CD14-positive monocyte (primary cell): Measurements from ENCODE around the gene THAP2. TPM values are rescaled to one million over a fixed set of nuclear protein-coding genes. Genes with fewer than 3 reads are reported as not detected.

Source experiments
- DNase-seq, 3 donors: peaks; one replicate each; pipeline ENCODE4 v3.0.0-alpha.2; 2011 to 2022
- H2AFZ ChIP-seq: 2 replicates; pipeline ENCODE4 v1.6.0; 2012; ENCODE audit warnings: mild to moderate bottlenecking, low read depth, low read length, inconsistent platforms; ENCODE audit not compliant: insufficient read depth, poor library complexity, severe bottlenecking
- H3K27ac ChIP-seq, 2 donors: 1 replicate in 1 of 2; 2 replicates in 1 of 2; pipeline ENCODE4 v1.5.1; 2012 to 2013; ENCODE audit warnings: low read length in 2 of 2, control low read depth in 1 of 2, inconsistent platforms in 1 of 2, low read depth in 1 of 2, mild to moderate bottlenecking in 1 of 2
- H3K27me3 ChIP-seq, 2 donors: one replicate each; pipeline versions ENCODE4 v1.6.0 to v1.6.1; 2011 to 2013; ENCODE audit warnings: low read length in 2 of 2; ENCODE audit not compliant: control insufficient read depth in 2 of 2, insufficient read depth in 2 of 2
- H3K36me3 ChIP-seq, 2 donors: replicated peaks in 1 of 2; 1 replicate in 1 of 2; 2 replicates in 1 of 2; pipeline versions ENCODE4 v1.5.1 to v1.6.1; 2012 to 2013; ENCODE audit warnings: low read length in 2 of 2, control low read depth in 1 of 2, inconsistent platforms in 1 of 2, mild to moderate bottlenecking in 1 of 2; ENCODE audit not compliant: insufficient read depth in 2 of 2, control insufficient read depth in 1 of 2
- H3K4me1 ChIP-seq, 2 donors: 1 replicate in 1 of 2; 2 replicates in 1 of 2; pipeline versions ENCODE4 v1.5.1 to v1.6.1; 2012 to 2013; ENCODE audit warnings: low read length in 2 of 2, control low read depth in 1 of 2, inconsistent platforms in 1 of 2, mild to moderate bottlenecking in 1 of 2, moderate library complexity in 1 of 2; ENCODE audit not compliant: insufficient read depth in 2 of 2, control insufficient read depth in 1 of 2
- H3K4me2 ChIP-seq: replicated peaks from 2 replicates; pipeline ENCODE3; 2012; ENCODE audit warnings: low read length, moderate library complexity, mild to moderate bottlenecking; ENCODE audit not compliant: poor library complexity, severe bottlenecking; ENCODE audit errors: extremely low read depth
- H3K4me3 ChIP-seq, 3 experiments: fragments of 200-600 bp in 1 of 3; sonication (generic) in 1 of 3; replicated peaks in 1 of 3; 1 replicate in 2 of 3; 2 replicates in 1 of 3; pipeline ENCODE4 v1.5.1; 2011 to 2013; ENCODE audit warnings: low read length in 3 of 3, mild to moderate bottlenecking in 3 of 3, control low read depth in 2 of 3, low read depth in 2 of 3, inconsistent platforms in 1 of 3, moderate library complexity in 1 of 3
- H3K79me2 ChIP-seq: 2 replicates; pipeline ENCODE4 v1.6.0; 2012; ENCODE audit warnings: mild to moderate bottlenecking, control low read depth, inconsistent platforms, low read length, moderate library complexity; ENCODE audit not compliant: insufficient read depth
- H3K9ac ChIP-seq: 2 replicates; pipeline ENCODE4 v1.6.0; 2017; ENCODE audit warnings: low read length, mild to moderate bottlenecking; ENCODE audit not compliant: insufficient read depth, poor library complexity, severe bottlenecking
- H3K9me3 ChIP-seq, 2 donors: replicated peaks in 1 of 2; 1 replicate in 1 of 2; 2 replicates in 1 of 2; pipeline versions ENCODE4 v1.5.1 to v1.6.1; 2012 to 2013; ENCODE audit warnings: low read length in 2 of 2, control low read depth in 1 of 2; ENCODE audit not compliant: control insufficient read depth in 1 of 2, insufficient read depth in 1 of 2
- H4K20me1 ChIP-seq: 2 replicates; pipeline ENCODE4 v1.6.0; 2012; ENCODE audit warnings: mild to moderate bottlenecking, low read length, control low read depth, moderate library complexity; ENCODE audit not compliant: insufficient read depth
- H3K27ac Mint-ChIP-seq, 7 donors: one replicate each; pipeline ENCODE4 v1.8.0; 2020; ENCODE audit warnings: mild to moderate bottlenecking in 7 of 7, mixed read lengths in 7 of 7, moderate library complexity in 6 of 7, inconsistent platforms in 2 of 7
- H3K27me3 Mint-ChIP-seq, 3 donors: one replicate each; pipeline ENCODE4 v1.8.0; 2021 to 2022; ENCODE audit warnings: low read depth in 3 of 3, mild to moderate bottlenecking in 3 of 3, mixed read lengths in 3 of 3, moderate library complexity in 3 of 3, inconsistent platforms in 1 of 3
- H3K36me3 Mint-ChIP-seq, 2 donors: one replicate each; pipeline ENCODE4 v1.8.0; 2020; ENCODE audit warnings: mixed read lengths in 2 of 2, inconsistent platforms in 1 of 2, mild to moderate bottlenecking in 1 of 2
- H3K4me1 Mint-ChIP-seq: one replicate; pipeline ENCODE4 v1.8.0; 2020; ENCODE audit warnings: mild to moderate bottlenecking, mixed read lengths
- H3K4me3 Mint-ChIP-seq, 2 donors: one replicate each; pipeline ENCODE4 v1.8.0; 2020; ENCODE audit warnings: mild to moderate bottlenecking in 2 of 2, mixed read lengths in 2 of 2, moderate library complexity in 1 of 2
- H3K9me3 Mint-ChIP-seq, 7 donors: one replicate each; pipeline ENCODE4 v1.8.0; 2020 to 2022; ENCODE audit warnings: mixed read lengths in 7 of 7, mild to moderate bottlenecking in 6 of 7, moderate library complexity in 6 of 7, inconsistent platforms in 2 of 7
- CTCF ChIP-seq: fragments of 200-600 bp; IDR thresholded peaks from one replicate; pipeline ENCODE4 v1.8.0; 2022; ENCODE audit warnings: antibody characterized with exemption, mild to moderate bottlenecking
- WGBS: methylation state at CpG from one replicate; pipeline ENCODE4 v1.1.5; 2013; ENCODE audit warnings: missing lambda C conversion rate; ENCODE audit not compliant: insufficient coverage; 5-methylcytosine and 5-hydroxymethylcytosine counted together
- intact Hi-C, 2 donors: fragments of 100-400 bp; cut with micrococcal nuclease; formaldehyde crosslinking; loops; one replicate each; pipeline versions ENCODE4 v1.15.0 to v1.15.1; 2023
- polyA plus RNA-seq, 3 donors: library from polyadenylated mRNA; depleted of rRNA in 1 of 3; unstranded in 2 of 3; stranded (reverse) in 1 of 3; fragments of 300-500 nt in 2 of 3; fragments of >200 nt in 1 of 3; fragmentation: Illumina TruSeq in 2 of 3; gene quantifications; 1 replicate in 2 of 3; 2 replicates in 1 of 3; pipeline ENCODE4 v1.2.3, GENCODE V29; 2012 to 2021

The THAP2 gene
- polyA plus RNA-seq, 3 donors, result 3.5 to 16.3 (median 4.3) TPM

GRCh38 chr12:71654200-71654599, 9.9 kb upstream of the THAP2 start:
- peaks cover 58 to 87% of the 10 kb centered on the region in 2 donors for H3K36me3 ChIP-seq
- Mint-ChIP-seq H3K4me3 (no peak overlapping the region), H3K4me1 (peaks cover 26% of the 10 kb centered on the region)

GRCh38 chr12:71655495-71655894, 8.6 kb upstream of the THAP2 start:
- H3K36me3 ChIP-seq, result peaks cover 71 to 99% of the 10 kb centered on the region in 2 donors
- peaks cover 18% of the 10 kb centered on the region for H3K4me1 Mint-ChIP-seq
- H3K9ac ChIP-seq, result no peak overlapping the region
- no peak overlapping the region for H3K4me3 Mint-ChIP-seq
- H3K36me3 Mint-ChIP-seq, result peaks cover 29 to 40% of the 10 kb centered on the region in 2 donors
- H3K27me3 Mint-ChIP-seq, result no peaks in the 10 kb centered on the region
- no peak for TF ChIP-seq CTCF
- 0% methylated on average over 1 of the region's 1 CpG for WGBS
- intact Hi-C loops, result no loop called here
- peaks cover 100% of the 10 kb centered on the region for H4K20me1 ChIP-seq
- H3K79me2 ChIP-seq, result peaks cover 100% of the 10 kb centered on the region
- peaks cover 0 to 4% of the 10 kb centered on the region in 2 donors for H3K9me3 ChIP-seq
- no peak overlapping the region for H2AFZ ChIP-seq
- DNase-seq, result no peak
- no peaks in the 10 kb centered on the region for H3K27me3 ChIP-seq
- H3K4me1 ChIP-seq, result peaks cover 0 to 16% of the 10 kb centered on the region in 2 donors
- H3K4me2 ChIP-seq, result no peak overlapping the region
- H3K4me3 ChIP-seq, result no peak overlapping the region
- H3K27ac ChIP-seq, result peak overlapping the region in 1 of 2 donors; percentile 17
- H3K9me3 Mint-ChIP-seq, result peaks cover 0 to 7% (median 0%) of the 10 kb centered on the region in 7 donors
- peak overlapping the region in 4 of 7 donors; percentile 28 to 69 (median 48) for H3K27ac Mint-ChIP-seq

More at GRCh38 chr12:71654200-71654599, 9.9 kb upstream of the THAP2 start:
- Mint-ChIP-seq H3K36me3 (peaks cover 19 to 36% of the 10 kb centered on the region in 2 donors), H3K27ac (no peak overlapping the region), H3K9me3 (peaks cover 0 to 7% (median 0%) of the 10 kb centered on the region in 7 donors), H3K27me3 (no peaks in the 10 kb centered on the region)
- no peak for TF ChIP-seq CTCF
- H3K4me1 ChIP-seq, result peaks cover 6 to 23% of the 10 kb centered on the region in 2 donors
- peaks cover 100% of the 10 kb centered on the region for H4K20me1 ChIP-seq
- no peak overlapping the region for H3K4me2 ChIP-seq
- H3K27me3 ChIP-seq, result no peaks in the 10 kb centered on the region
- no peak overlapping the region for H3K9ac ChIP-seq
- H3K27ac ChIP-seq, result no peak overlapping the region
- intact Hi-C loops, result no loop called here
- H2AFZ ChIP-seq, result no peak overlapping the region
- H3K79me2 ChIP-seq, result peaks cover 100% of the 10 kb centered on the region
- 100% methylated on average over 2 of the region's 3 CpGs for WGBS
- H3K9me3 ChIP-seq, result peaks cover 0 to 4% of the 10 kb centered on the region in 2 donors
- H3K4me3 ChIP-seq, result no peak overlapping the region
- DNase-seq, result no peak
